ENCODE measurements around the gene BMAL2. TPM values are rescaled to one million over a fixed set of nuclear protein-coding genes. Genes with fewer than 3 reads are reported as not detected.

The BMAL2 gene
- total and polyA plus RNA-seq, 2 of the 13 experiments (the other 11 are each of a cell fraction or from before 2014, with no cell fraction given): 4.8 to 27.4 TPM

DNA sequence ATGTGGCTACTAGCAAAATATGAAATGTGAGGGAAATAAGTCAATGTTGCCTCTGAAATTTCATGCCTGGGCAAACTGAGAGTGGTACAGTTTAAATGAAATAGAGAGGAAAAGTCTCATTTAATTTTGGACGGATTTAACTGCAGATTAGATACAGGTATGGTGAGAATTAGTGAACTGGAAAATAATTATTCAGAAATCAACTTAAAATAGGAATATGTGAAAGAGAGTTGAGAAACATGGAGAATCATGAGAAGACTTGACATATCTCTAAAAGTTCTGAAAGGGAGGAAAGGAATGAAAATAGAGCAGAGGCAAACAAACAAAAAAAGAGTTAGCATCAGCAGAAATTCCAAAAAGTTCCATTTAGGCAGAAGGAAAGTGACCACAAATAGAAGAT lies 33.5 kb upstream of the BMAL2 start (continued):
- TF ChIP-seq FOXK2 (IDR thresholded peaks at IDR 0.05) (no peak), ZSCAN31 (CRISPR knock-in tag; IDR thresholded peaks at IDR 0.05; ENCODE audit: low read depth) (no peak), ZNF205 (CRISPR knock-in tag; IDR thresholded peaks at IDR 0.05) (no peak), ZNF296 (CRISPR knock-in tag; conservative IDR thresholded peaks at IDR 0.05) (no peak)

- TF ChIP-seq SMAD3 (CRISPR knock-in tag; IDR thresholded peaks at IDR 0.05): no peak
- TF ChIP-seq YEATS4 (CRISPR knock-in tag; IDR thresholded peaks at IDR 0.05; ENCODE audit: borderline replicate concordance): no peak
- TF ChIP-seq ZNF441 (CRISPR knock-in tag; IDR thresholded peaks at IDR 0.05; ENCODE audit: borderline replicate concordance): no peak
- TF ChIP-seq, protein P1, sequence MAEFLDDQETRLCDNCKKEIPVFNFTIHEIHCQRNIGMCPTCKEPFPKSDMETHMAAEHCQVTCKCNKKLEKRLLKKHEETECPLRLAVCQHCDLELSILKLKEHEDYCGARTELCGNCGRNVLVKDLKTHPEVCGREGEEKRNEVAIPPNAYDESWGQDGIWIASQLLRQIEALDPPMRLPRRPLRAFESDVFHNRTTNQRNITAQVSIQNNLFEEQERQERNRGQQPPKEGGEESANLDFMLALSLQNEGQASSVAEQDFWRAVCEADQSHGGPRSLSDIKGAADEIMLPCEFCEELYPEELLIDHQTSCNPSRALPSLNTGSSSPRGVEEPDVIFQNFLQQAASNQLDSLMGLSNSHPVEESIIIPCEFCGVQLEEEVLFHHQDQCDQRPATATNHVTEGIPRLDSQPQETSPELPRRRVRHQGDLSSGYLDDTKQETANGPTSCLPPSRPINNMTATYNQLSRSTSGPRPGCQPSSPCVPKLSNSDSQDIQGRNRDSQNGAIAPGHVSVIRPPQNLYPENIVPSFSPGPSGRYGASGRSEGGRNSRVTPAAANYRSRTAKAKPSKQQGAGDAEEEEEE (CRISPR knock-in tag; IDR thresholded peaks at IDR 0.05; ENCODE audit: borderline replicate concordance): no peak
- no peak for TF ChIP-seq JUNB (CRISPR knock-in tag; IDR thresholded peaks at IDR 0.05; ENCODE audit: borderline replicate concordance)
- TF ChIP-seq, protein P2, sequence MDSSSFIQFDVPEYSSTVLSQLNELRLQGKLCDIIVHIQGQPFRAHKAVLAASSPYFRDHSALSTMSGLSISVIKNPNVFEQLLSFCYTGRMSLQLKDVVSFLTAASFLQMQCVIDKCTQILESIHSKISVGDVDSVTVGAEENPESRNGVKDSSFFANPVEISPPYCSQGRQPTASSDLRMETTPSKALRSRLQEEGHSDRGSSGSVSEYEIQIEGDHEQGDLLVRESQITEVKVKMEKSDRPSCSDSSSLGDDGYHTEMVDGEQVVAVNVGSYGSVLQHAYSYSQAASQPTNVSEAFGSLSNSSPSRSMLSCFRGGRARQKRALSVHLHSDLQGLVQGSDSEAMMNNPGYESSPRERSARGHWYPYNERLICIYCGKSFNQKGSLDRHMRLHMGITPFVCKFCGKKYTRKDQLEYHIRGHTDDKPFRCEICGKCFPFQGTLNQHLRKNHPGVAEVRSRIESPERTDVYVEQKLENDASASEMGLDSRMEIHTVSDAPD (CRISPR knock-in tag; IDR thresholded peaks at IDR 0.05): no peak
- TF ChIP-seq ZNF549 (CRISPR knock-in tag; IDR thresholded peaks at IDR 0.05): no peak
- no peak for TF ChIP-seq ZNF430 (CRISPR knock-in tag; IDR thresholded peaks at IDR 0.05)
- no peak for TF ChIP-seq ZNF773 (CRISPR knock-in tag; IDR thresholded peaks at IDR 0.05; ENCODE audit: borderline replicate concordance)
- TF ChIP-seq ZNF749 (CRISPR knock-in tag; IDR thresholded peaks at IDR 0.05; ENCODE audit: borderline replicate concordance): no peak
- TF ChIP-seq ZNF207 (IDR thresholded peaks at IDR 0.05; ENCODE audit: borderline replicate concordance): no peak
- intact Hi-C loops (cut with micrococcal nuclease; ENCODE audit: unreplicated experiment) (loop anchor here (5.0 kb wide), 1 partner anchor 263 kb away; no protein-coding TSS in a partner anchor), in situ Hi-C loops (cut with HindIII; ENCODE audit: extremely low pct_ligation_motif_present, low pct_unique_long_range_greater_than_20kb) (loop anchor here (10.0 kb wide), 1 partner anchor 265 kb away; no protein-coding TSS in a partner anchor)
- H3K27me3 ChIP-seq (ENCODE audit: control insufficient read depth in 1 of 2, insufficient read depth in 2 of 2, low read length in 2 of 2): no peaks in the 10 kb centered on the region
- H4K20me1 ChIP-seq (ENCODE audit: insufficient read depth, low read length): no peaks in the 10 kb centered on the region; the same call in 1 of the 2 replicates
- no peak overlapping the region for H3K4me3 ChIP-seq (replicated peaks in 1 of 3; ENCODE audit: insufficient read depth in 1 of 3, low read depth in 2 of 3, low read length in 3 of 3)
- no peak for ATAC-seq
- H3K27ac ChIP-seq (ENCODE audit: extremely low read length, insufficient read depth, low read length): no peak overlapping the region
- H2AFZ ChIP-seq (ENCODE audit: low read length): no peak overlapping the region
- no peak for FAIRE-seq
- no peak overlapping the region for H3K4me2 ChIP-seq (ENCODE audit: low read depth, low read length)
- peaks cover 10% of the 10 kb centered on the region for H3K4me1 ChIP-seq (ENCODE audit: insufficient read depth, low read length)
- H3K79me2 ChIP-seq (ENCODE audit: insufficient read depth, low read length): no peaks in the 10 kb centered on the region
- H3K36me3 ChIP-seq (replicated peaks in 1 of 2; ENCODE audit: control insufficient read depth in 1 of 2, insufficient read depth in 2 of 2, low read length in 2 of 2): peaks cover 0 to 1% of the 10 kb centered on the region in 2 experiments; a peak in 1 of 5 replicates
- H3K9me3 ChIP-seq (ENCODE audit: low read length): no peaks in the 10 kb centered on the region
- no peak overlapping the region for H3K9ac ChIP-seq (ENCODE audit: insufficient read depth, low read depth, low read length)
- ChIA-PET CTCF (ENCODE audit: low intra/inter-chr PET ratio, low total read pairs) (no interaction called here), POLR2A (no interaction called here)
- BruUV-seq (replicated peaks): no TSS peak
- DNase-seq (ENCODE audit: low spot score): no peak
These were observed 32.4 kb upstream of the BMAL2 start for GRCh38 chr12:27300226-27300625.
